Endothelial cell of umbilical vein (primary cell): ENCODE data around the gene TCERG1L.

Source experiments
- CTCF ChIP-seq, 2 donors: IDR thresholded peaks; 1 replicate in 1 of 2; 2 replicates in 1 of 2; pipeline ENCODE4 v1.5.1; 2011; ENCODE audit warnings: low read length in 2 of 2, mild to moderate bottlenecking in 2 of 2, moderate library complexity in 2 of 2, control low read depth in 1 of 2, inconsistent platforms in 1 of 2, low read depth in 1 of 2; ENCODE audit not compliant: insufficient read depth in 1 of 2; ENCODE audit errors: extremely low read depth in 1 of 2
- POLR2A ChIP-seq: IDR thresholded peaks from 2 replicates; pipeline ENCODE4 v1.6.1; 2012; ENCODE audit warnings: low read depth, mild to moderate bottlenecking, control low read depth, low read length
- POLR2AphosphoS5 ChIP-seq: IDR thresholded peaks from 2 replicates; pipeline ENCODE4 v1.6.1; 2012; ENCODE audit warnings: low read depth, mild to moderate bottlenecking, control low read depth, low read length, moderate library complexity; ENCODE audit not compliant: insufficient read depth

DNA sequence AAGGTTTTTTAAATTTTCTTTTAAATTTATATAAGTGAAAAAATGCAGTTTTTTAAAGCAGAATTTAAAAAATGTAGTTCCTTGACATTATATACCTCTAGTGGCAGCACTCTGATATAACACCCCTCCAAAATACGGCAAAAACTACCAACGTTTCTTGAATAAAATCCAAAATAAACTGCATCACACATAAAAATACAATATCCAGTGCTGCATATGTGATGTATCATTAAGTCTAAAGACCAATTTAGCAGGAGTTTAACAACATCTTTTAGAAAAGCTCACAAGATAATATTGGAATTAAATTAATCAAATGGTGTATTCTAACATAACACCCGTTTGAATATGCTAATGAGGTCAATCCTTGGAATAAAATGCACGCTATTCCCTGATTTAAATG, 1.4 kb downstream of the TCERG1L start:
- TF ChIP-seq POLR2AphosphoS5, result no peak
- TF ChIP-seq CTCF (IDR thresholded peaks at IDR 0.05; ENCODE audit: extremely low read depth in 1 of 2, insufficient read depth in 1 of 2, low read depth in 1 of 2, low read length in 2 of 2), result no peak
- TF ChIP-seq POLR2A, result no peak
